ENCODE results near the gene AGT.

The AGT gene

GRCh38 chr1:230705289-230706019 lies 8.5 kb downstream of the AGT start:
- Histone ChIP-seq H3K4me1 (ENCODE audit: insufficient read depth, poor library complexity, severe bottlenecking) (no peaks in the 10 kb centered on the region), H3K27ac (ENCODE audit: poor library complexity, severe bottlenecking) (no peak overlapping the region), H3K27me3 (ENCODE audit: insufficient read depth, poor library complexity, severe bottlenecking) (no peaks in the 10 kb centered on the region), H3K9me3 (ENCODE audit: severe bottlenecking) (no peaks in the 10 kb centered on the region), H3K36me3 (ENCODE audit: low read depth) (no peaks in the 10 kb centered on the region), H3K4me3 (ENCODE audit: severe bottlenecking) (no peak overlapping the region)
- no peak for TF ChIP-seq CTCF (IDR thresholded peaks at IDR 0.05; ENCODE audit: poor library complexity, severe bottlenecking)
- no peak for ATAC-seq (ENCODE audit: low read depth)
- no peak for DNase-seq (ENCODE audit: low spot score)

- H3K4me3 ChIP-seq (ENCODE audit: severe bottlenecking), result no peak overlapping the region
- H3K4me1 ChIP-seq (ENCODE audit: insufficient read depth, poor library complexity, severe bottlenecking), result no peaks in the 10 kb centered on the region
- ATAC-seq (ENCODE audit: low read depth), result no peak
These were observed 9.1 kb downstream of the AGT start for GRCh38 chr1:230704830-230705229.

GRCh38 chr1:230703679-230704385 lies 10.1 kb downstream of the AGT start:
- Histone ChIP-seq H3K27ac (ENCODE audit: poor library complexity, severe bottlenecking) (no peak overlapping the region), H3K4me1 (ENCODE audit: insufficient read depth, poor library complexity, severe bottlenecking) (no peaks in the 10 kb centered on the region), H3K9me3 (ENCODE audit: severe bottlenecking) (no peaks in the 10 kb centered on the region), H3K4me3 (ENCODE audit: severe bottlenecking) (no peak overlapping the region), H3K36me3 (ENCODE audit: low read depth) (no peaks in the 10 kb centered on the region), H3K27me3 (ENCODE audit: insufficient read depth, poor library complexity, severe bottlenecking) (no peaks in the 10 kb centered on the region)
- no peak for TF ChIP-seq CTCF (IDR thresholded peaks at IDR 0.05; ENCODE audit: poor library complexity, severe bottlenecking)
- no peak for ATAC-seq (ENCODE audit: low read depth)
- DNase-seq (ENCODE audit: low spot score), result no peak

More at GRCh38 chr1:230704830-230705229, 9.1 kb downstream of the AGT start:
- Histone ChIP-seq H3K27ac (ENCODE audit: poor library complexity, severe bottlenecking) (no peak overlapping the region), H3K27me3 (ENCODE audit: insufficient read depth, poor library complexity, severe bottlenecking) (no peaks in the 10 kb centered on the region), H3K9me3 (ENCODE audit: severe bottlenecking) (no peaks in the 10 kb centered on the region), H3K36me3 (ENCODE audit: low read depth) (no peaks in the 10 kb centered on the region)
- DNase-seq (ENCODE audit: low spot score), result no peak
- no peak for TF ChIP-seq CTCF (IDR thresholded peaks at IDR 0.05; ENCODE audit: poor library complexity, severe bottlenecking)

GRCh38 chr1:230702934-230703678 lies 10.8 kb downstream of the AGT start:
- TF ChIP-seq CTCF (IDR thresholded peaks at IDR 0.05; ENCODE audit: poor library complexity, severe bottlenecking), result no peak
- no peaks in the 10 kb centered on the region for H3K9me3 ChIP-seq (ENCODE audit: severe bottlenecking)
- DNase-seq (ENCODE audit: low spot score) (no peak), ATAC-seq (ENCODE audit: low read depth) (no peak)
- no peaks in the 10 kb centered on the region for H3K36me3 ChIP-seq (ENCODE audit: low read depth)
- no peak overlapping the region for H3K27ac ChIP-seq (ENCODE audit: poor library complexity, severe bottlenecking)
- no peaks in the 10 kb centered on the region for H3K27me3 ChIP-seq (ENCODE audit: insufficient read depth, poor library complexity, severe bottlenecking)
- H3K4me1 ChIP-seq (ENCODE audit: insufficient read depth, poor library complexity, severe bottlenecking), result no peaks in the 10 kb centered on the region
- no peak overlapping the region for H3K4me3 ChIP-seq (ENCODE audit: severe bottlenecking)
